ENCODE data around the gene THSD4. TPM values are rescaled to one million over a fixed set of nuclear protein-coding genes. Genes with fewer than 3 reads are reported as not detected.

THSD4 gene
- total and polyA plus RNA-seq, 9 of the 15 experiments (the other 6 are each of a cell fraction or from before 2014, with no cell fraction given) = 0.04 TPM; not detected in 5

DNA sequence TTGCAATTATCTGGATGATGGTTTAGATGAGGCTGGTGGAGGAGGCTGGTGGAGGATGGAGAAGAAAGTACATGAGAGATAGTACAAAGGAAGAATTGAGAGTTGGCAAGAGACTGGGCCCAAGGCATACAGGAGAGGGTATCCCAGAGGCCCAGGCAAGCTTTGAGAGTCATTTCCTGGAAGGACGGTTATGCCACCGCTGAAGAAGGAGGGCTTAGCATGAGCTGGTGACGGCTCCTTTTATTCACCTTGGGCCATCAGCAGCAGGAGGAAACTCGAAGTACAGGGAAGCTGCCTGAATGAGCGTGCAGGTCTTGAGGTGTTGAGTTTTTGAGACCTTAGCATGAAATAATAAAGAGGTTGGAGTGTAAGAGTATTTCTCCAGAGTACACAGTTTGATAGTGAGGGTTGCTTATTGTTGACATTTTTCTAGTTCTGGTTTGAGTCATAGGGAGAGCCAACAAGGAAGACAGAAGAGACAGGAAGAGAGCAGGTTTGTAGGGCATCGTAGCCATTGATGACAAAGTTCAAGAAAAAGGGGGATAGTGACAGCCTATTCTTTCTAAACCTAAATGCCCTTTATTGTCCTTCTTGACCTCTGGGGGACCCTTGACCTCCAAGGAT, 13.8 kb downstream of the THSD4 start:
- WGBS (ENCODE audit: insufficient coverage, low coverage, missing lambda C conversion rate) = under 1% methylated on average over 6 of the region's 6 CpGs
- intact Hi-C loops (cut with micrococcal nuclease) = no loop called here
- FAIRE-seq = no peak

DNA sequence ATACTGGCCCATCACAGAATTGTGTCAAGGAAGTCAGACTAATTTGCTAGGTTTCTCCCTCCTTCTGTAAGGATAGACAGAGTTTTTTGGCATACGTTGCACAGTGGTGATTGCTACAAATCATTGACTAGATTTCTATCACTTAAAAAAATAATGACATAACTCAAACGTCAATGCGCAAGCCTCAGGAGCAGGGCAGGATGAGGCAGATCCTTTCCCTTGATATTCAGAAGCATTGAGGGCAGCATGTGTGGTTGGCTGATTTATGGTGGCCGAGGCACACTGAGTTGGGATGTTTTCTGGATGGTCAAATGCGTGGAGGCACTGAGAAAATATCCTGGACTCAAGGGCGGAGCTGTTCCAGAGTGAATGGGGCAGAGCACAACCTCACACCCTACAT, 14.4 kb downstream of the THSD4 start:
- WGBS (ENCODE audit: insufficient coverage, low coverage, missing lambda C conversion rate) = under 1% methylated on average over 6 of the region's 6 CpGs
- H3K9me3 ChIP-seq (replicated peaks; ENCODE audit: control insufficient read depth, insufficient read depth, low read depth, low read length) = no peaks in the 10 kb centered on the region
- no peak for DNase-seq (ENCODE audit: extremely low read depth in 1 of 4, low spot score in 3 of 4)
- intact Hi-C loops (cut with micrococcal nuclease) (no loop called here), in situ Hi-C loops (cut with MboI) (no loop called here)
- H2AFZ ChIP-seq (ENCODE audit: low read depth, low read length) = no peak overlapping the region
- no peaks in the 10 kb centered on the region for H3K36me3 ChIP-seq (ENCODE audit: control insufficient read depth, insufficient read depth, low read length)
- H3K79me2 ChIP-seq (ENCODE audit: control insufficient read depth, insufficient read depth, low read length) = no peaks in the 10 kb centered on the region
- no peak overlapping the region for H3K27ac ChIP-seq (ENCODE audit: extremely low read depth, low read depth, low read length)
- TF ChIP-seq IRF2 (CRISPR knock-in tag; IDR thresholded peaks at IDR 0.05) (no peak), DMBX1 (CRISPR knock-in tag; IDR thresholded peaks at IDR 0.05; ENCODE audit: borderline replicate concordance) (no peak), RAD21 (CRISPR knock-in tag; conservative IDR thresholded peaks at IDR 0.05 in 1 of 2, IDR thresholded peaks at IDR 0.05 in 1 of 2) (no peak)
- TF ChIP-seq, protein P1, sequence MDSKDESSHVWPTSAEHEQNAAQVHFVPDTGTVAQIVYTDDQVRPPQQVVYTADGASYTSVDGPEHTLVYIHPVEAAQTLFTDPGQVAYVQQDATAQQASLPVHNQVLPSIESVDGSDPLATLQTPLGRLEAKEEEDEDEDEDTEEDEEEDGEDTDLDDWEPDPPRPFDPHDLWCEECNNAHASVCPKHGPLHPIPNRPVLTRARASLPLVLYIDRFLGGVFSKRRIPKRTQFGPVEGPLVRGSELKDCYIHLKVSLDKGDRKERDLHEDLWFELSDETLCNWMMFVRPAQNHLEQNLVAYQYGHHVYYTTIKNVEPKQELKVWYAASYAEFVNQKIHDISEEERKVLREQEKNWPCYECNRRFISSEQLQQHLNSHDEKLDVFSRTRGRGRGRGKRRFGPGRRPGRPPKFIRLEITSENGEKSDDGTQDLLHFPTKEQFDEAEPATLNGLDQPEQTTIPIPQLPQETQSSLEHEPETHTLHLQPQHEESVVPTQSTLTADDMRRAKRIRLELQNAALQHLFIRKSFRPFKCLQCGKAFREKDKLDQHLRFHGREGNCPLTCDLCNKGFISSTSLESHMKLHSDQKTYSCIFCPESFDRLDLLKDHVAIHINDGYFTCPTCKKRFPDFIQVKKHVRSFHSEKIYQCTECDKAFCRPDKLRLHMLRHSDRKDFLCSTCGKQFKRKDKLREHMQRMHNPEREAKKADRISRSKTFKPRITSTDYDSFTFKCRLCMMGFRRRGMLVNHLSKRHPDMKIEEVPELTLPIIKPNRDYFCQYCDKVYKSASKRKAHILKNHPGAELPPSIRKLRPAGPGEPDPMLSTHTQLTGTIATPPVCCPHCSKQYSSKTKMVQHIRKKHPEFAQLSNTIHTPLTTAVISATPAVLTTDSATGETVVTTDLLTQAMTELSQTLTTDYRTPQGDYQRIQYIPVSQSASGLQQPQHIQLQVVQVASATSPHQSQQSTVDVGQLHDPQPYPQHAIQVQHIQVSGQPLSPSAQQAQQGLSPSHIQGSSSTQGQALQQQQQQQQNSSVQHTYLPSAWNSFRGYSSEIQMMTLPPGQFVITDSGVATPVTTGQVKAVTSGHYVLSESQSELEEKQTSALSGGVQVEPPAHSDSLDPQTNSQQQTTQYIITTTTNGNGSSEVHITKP (IDR thresholded peaks at IDR 0.05; ENCODE audit: partially characterized antibody) = no peak
- no TSS peak for BruUV-seq (replicated peaks)
- H4K20me1 ChIP-seq (replicated peaks; ENCODE audit: control insufficient read depth, insufficient read depth, low read length) = no peaks in the 10 kb centered on the region; the same call in 1 of the 2 replicates
- FAIRE-seq = no peak
- ChIA-PET CTCF (ENCODE audit: low intra/inter-chr PET ratio) (no interaction called here), POLR2A (no interaction called here)
- no peaks in the 10 kb centered on the region for H3K9me1 ChIP-seq (ENCODE audit: control insufficient read depth, insufficient read depth, low read length)
- no peak for ATAC-seq
- H3K4me2 ChIP-seq (ENCODE audit: insufficient read depth, low read length) = no peak overlapping the region
- H3K4me1 ChIP-seq (replicated peaks in 1 of 2; ENCODE audit: control insufficient read depth in 2 of 2, insufficient read depth in 2 of 2, low read length in 2 of 2) = no peaks in the 10 kb centered on the region
- no peak overlapping the region for H3K4me3 ChIP-seq
- no peak overlapping the region for H3K9ac ChIP-seq (ENCODE audit: insufficient read depth in 1 of 2, low read depth in 2 of 2, low read length in 2 of 2)
- H3K27me3 ChIP-seq (ENCODE audit: control insufficient read depth in 2 of 2, insufficient read depth in 2 of 2, low read length in 2 of 2) = peaks cover 0 to 9% of the 10 kb centered on the region in 2 experiments; a peak in 2 of 5 replicates

More for the DNA sequence above, 13.8 kb downstream of the THSD4 start:
- DNase-seq (ENCODE audit: extremely low read depth in 1 of 4, low spot score in 3 of 4) = no peak
- no peaks in the 10 kb centered on the region for H3K79me2 ChIP-seq (ENCODE audit: control insufficient read depth, insufficient read depth, low read length)
- no peak for ATAC-seq
- TF ChIP-seq ZEB2 (IDR thresholded peaks at IDR 0.05) = no peak
- TF ChIP-seq ZC3H8 (IDR thresholded peaks at IDR 0.05) = no peak
- TF ChIP-seq ZC3H4 (CRISPR knock-in tag; IDR thresholded peaks at IDR 0.05; ENCODE audit: borderline replicate concordance) = no peak
- TF ChIP-seq ARID2 (IDR thresholded peaks at IDR 0.05) = no peak
- H3K27ac ChIP-seq (ENCODE audit: extremely low read depth, low read depth, low read length) = no peak overlapping the region
- in situ Hi-C loops (cut with MboI) = no loop called here
- H3K9ac ChIP-seq (ENCODE audit: insufficient read depth in 1 of 2, low read depth in 2 of 2, low read length in 2 of 2) = no peak overlapping the region
- H3K4me1 ChIP-seq (replicated peaks in 1 of 2; ENCODE audit: control insufficient read depth in 2 of 2, insufficient read depth in 2 of 2, low read length in 2 of 2) = no peaks in the 10 kb centered on the region
- no TSS peak for BruUV-seq (replicated peaks)
- H3K9me3 ChIP-seq (replicated peaks; ENCODE audit: control insufficient read depth, insufficient read depth, low read depth, low read length) = no peaks in the 10 kb centered on the region
- H3K9me1 ChIP-seq (ENCODE audit: control insufficient read depth, insufficient read depth, low read length) = no peaks in the 10 kb centered on the region
- H3K27me3 ChIP-seq (ENCODE audit: control insufficient read depth in 2 of 2, insufficient read depth in 2 of 2, low read length in 2 of 2) = peaks cover 0 to 6% of the 10 kb centered on the region in 2 experiments; a peak in 2 of 5 replicates
- H3K4me2 ChIP-seq (ENCODE audit: insufficient read depth, low read length) = no peak overlapping the region
- H3K36me3 ChIP-seq (ENCODE audit: control insufficient read depth, insufficient read depth, low read length) = no peaks in the 10 kb centered on the region
- no peak overlapping the region for H3K4me3 ChIP-seq
- H2AFZ ChIP-seq (ENCODE audit: low read depth, low read length) = no peak overlapping the region
- ChIA-PET CTCF (ENCODE audit: low intra/inter-chr PET ratio) (no interaction called here), POLR2A (no interaction called here)
- no peaks in the 10 kb centered on the region; the same call in 1 of the 2 replicates for H4K20me1 ChIP-seq (replicated peaks; ENCODE audit: control insufficient read depth, insufficient read depth, low read length)
